DMS53 treated with DMSO at 0.1 percent for 48 hours (cell line): ENCODE measurements around the gene NDUFS3.
"Not testable (repeated sequence)": the region's sequence is repeated elsewhere in the genome, so short reads cannot be mapped to it uniquely, and the experiment has no call there.

Experiments
- DNase-seq: peaks from one replicate; lab custom pipeline; 2025; ENCODE audit not compliant: unreplicated experiment; lab: John Stamatoyannopoulos, UW

The NDUFS3 gene

GRCh38 chr11:47558695-47559094, 20.2 kb upstream of the NDUFS3 start:
- DNase-seq, result no peak

- DNase-seq, result no peak
Measured at GRCh38 chr11:47560426-47560825, 18.4 kb upstream of the NDUFS3 start.

- DNase-seq, result not testable (repeated sequence)
Measured at GRCh38 chr11:47562393-47562792, 16.5 kb upstream of the NDUFS3 start.

- DNase-seq, result not testable (repeated sequence)
Measured at GRCh38 chr11:47564366-47564765, 14.5 kb upstream of the NDUFS3 start.

- DNase-seq, result no peak
Measured at GRCh38 chr11:47564933-47565339, 13.9 kb upstream of the NDUFS3 start.

GRCh38 chr11:47565340-47566148, 13.3 kb upstream of the NDUFS3 start, which contains the start of gene PTPMT1:
Gene PTPMT1, plus strand, starts transcription at chr11:47565599. Its CDS starts 24 bp downstream, at chr11:47565623.
- DNase-seq, result peak; percentile 11

GRCh38 chr11:47566149-47566698, 12.7 kb upstream of the NDUFS3 start:
- no peak for DNase-seq

GRCh38 chr11:47569646-47570045, 9.2 kb upstream of the NDUFS3 start:
- no peak for DNase-seq

GRCh38 chr11:47570651-47571356, 8.1 kb upstream of the NDUFS3 start:
- no peak for DNase-seq

GRCh38 chr11:47571357-47571729, 7.5 kb upstream of the NDUFS3 start:
- DNase-seq, result no peak

- no peak for DNase-seq
Measured at GRCh38 chr11:47571895-47572294, 7.0 kb upstream of the NDUFS3 start.

- DNase-seq, result no peak
Measured at GRCh38 chr11:47572715-47573255, 6.1 kb upstream of the NDUFS3 start.

GRCh38 chr11:47573321-47573720, 5.6 kb upstream of the NDUFS3 start:
- DNase-seq, result no peak

- DNase-seq, result no peak
Measured at GRCh38 chr11:47577460-47578041, 1.3 kb upstream of the NDUFS3 start.

- DNase-seq, result no peak
Measured at GRCh38 chr11:47583844-47584243, 5.0 kb downstream of the NDUFS3 start.

- DNase-seq, result no peak
Measured at GRCh38 chr11:47586098-47586855, 7.4 kb downstream of the NDUFS3 start, which contains the start of gene FAM180B. Gene FAM180B, plus strand, starts transcription at chr11:47586678. Its CDS starts 91 bp downstream, at chr11:47586769.

GRCh38 chr11:47587039-47587716, 8.3 kb downstream of the NDUFS3 start:
- DNase-seq, result no peak

- DNase-seq, result no peak
Measured at GRCh38 chr11:47587723-47588326, 9.0 kb downstream of the NDUFS3 start.

GRCh38 chr11:47589118-47589517, 10.2 kb downstream of the NDUFS3 start:
- no peak for DNase-seq

- no peak for DNase-seq
Measured at GRCh38 chr11:47589584-47589976, 10.7 kb downstream of the NDUFS3 start.
